ENCODE measurements around the gene EFCAB11.

DNA sequence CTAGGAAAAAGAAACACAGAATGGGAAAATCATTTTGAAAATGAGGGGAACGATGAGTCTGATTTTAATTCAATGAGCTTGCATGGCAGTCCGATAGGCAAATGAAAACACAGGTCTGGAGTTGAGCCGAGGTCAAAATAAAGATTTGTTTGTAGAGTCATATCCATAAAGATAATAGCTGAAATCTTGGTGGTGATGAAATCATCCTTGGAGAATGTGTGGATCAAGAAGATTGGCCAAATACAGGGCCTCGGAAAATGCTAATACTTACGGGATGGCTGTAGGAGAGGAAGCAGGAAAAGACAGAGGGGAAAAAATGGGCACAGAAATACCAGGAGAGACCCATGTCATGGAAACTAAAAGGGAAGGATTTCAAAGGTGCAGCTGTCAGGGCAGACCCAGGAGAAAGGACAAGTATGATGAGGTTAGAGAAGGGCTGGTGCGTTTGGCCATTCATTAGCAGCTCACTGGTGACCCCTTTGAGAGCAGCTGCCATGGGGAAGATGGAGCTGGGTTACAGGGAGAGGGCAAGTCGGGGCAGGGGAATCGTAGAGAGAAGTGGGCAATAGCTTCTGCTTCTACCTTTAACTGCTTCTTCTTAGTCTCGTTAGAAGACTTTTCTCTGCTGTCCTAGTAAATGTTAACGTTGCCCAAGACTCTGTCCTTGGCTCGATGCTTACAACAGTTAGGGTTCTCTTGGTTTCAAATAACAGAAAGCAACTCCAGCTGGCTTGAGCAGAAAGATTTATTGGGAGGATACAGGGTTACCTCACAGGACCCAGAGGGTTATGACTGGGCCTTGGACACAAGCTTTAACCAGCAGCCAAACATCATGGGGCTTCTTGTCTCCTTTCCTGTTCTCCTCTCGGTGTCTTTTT, 161.8 kb downstream of the EFCAB11 start:
- TF ChIP-seq, protein P1, sequence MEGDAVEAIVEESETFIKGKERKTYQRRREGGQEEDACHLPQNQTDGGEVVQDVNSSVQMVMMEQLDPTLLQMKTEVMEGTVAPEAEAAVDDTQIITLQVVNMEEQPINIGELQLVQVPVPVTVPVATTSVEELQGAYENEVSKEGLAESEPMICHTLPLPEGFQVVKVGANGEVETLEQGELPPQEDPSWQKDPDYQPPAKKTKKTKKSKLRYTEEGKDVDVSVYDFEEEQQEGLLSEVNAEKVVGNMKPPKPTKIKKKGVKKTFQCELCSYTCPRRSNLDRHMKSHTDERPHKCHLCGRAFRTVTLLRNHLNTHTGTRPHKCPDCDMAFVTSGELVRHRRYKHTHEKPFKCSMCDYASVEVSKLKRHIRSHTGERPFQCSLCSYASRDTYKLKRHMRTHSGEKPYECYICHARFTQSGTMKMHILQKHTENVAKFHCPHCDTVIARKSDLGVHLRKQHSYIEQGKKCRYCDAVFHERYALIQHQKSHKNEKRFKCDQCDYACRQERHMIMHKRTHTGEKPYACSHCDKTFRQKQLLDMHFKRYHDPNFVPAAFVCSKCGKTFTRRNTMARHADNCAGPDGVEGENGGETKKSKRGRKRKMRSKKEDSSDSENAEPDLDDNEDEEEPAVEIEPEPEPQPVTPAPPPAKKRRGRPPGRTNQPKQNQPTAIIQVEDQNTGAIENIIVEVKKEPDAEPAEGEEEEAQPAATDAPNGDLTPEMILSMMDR (IDR thresholded peaks at IDR 0.05; ENCODE audit: low read length): no peak
- no peak for TF ChIP-seq EZH2 (IDR thresholded peaks at IDR 0.05; ENCODE audit: borderline replicate concordance, low read length)
